Osteoblast (primary cell): ENCODE data around the gene SPRYD4. TPM values are rescaled to one million over a fixed set of nuclear protein-coding genes. Genes with fewer than 3 reads are reported as not detected.

ENCODE experiments used
- DNase-seq: peaks from one replicate; pipeline ENCODE4 v3.0.0; 2011; ENCODE audit warnings: low spot score, mixed read lengths; ENCODE audit not compliant: insufficient read length; ENCODE audit errors: missing footprints
- H2AFZ ChIP-seq: 2 replicates; pipeline ENCODE4 v1.6.0; 2011; ENCODE audit warnings: mild to moderate bottlenecking, low read length
- H3K27ac ChIP-seq: 2 replicates; pipeline ENCODE4 v1.5.1; 2011; ENCODE audit warnings: mild to moderate bottlenecking, low read depth, low read length, moderate library complexity
- H3K27me3 ChIP-seq: 2 replicates; pipeline ENCODE4 v1.6.0; 2012; ENCODE audit warnings: mild to moderate bottlenecking, control low read depth, inconsistent platforms, low read length, moderate library complexity; ENCODE audit not compliant: insufficient read depth
- H3K36me3 ChIP-seq: 2 replicates; pipeline ENCODE4 v1.5.1; 2011; ENCODE audit warnings: mild to moderate bottlenecking, low read length, control low read depth, moderate library complexity; ENCODE audit not compliant: insufficient read depth
- H3K4me1 ChIP-seq: 2 replicates; pipeline ENCODE4 v1.5.1; 2011; ENCODE audit warnings: mild to moderate bottlenecking, low read length, control low read depth, moderate library complexity; ENCODE audit not compliant: insufficient read depth
- H3K4me2 ChIP-seq: 2 replicates; pipeline ENCODE4 v1.6.0; 2011; ENCODE audit warnings: mild to moderate bottlenecking, low read length; ENCODE audit not compliant: insufficient read depth
- H3K4me3 ChIP-seq: fragments of 200-600 bp; sonication (generic); 3 replicates; pipeline ENCODE4 v1.5.1; 2012; ENCODE audit warnings: mild to moderate bottlenecking, low read length, inconsistent platforms; ENCODE audit not compliant: insufficient read depth
- H3K79me2 ChIP-seq: 2 replicates; pipeline ENCODE4 v1.6.0; 2012; ENCODE audit warnings: mild to moderate bottlenecking, low read length, control low read depth, inconsistent platforms; ENCODE audit not compliant: insufficient read depth
- H3K9me3 ChIP-seq: 2 replicates; pipeline ENCODE4 v1.5.1; 2011; ENCODE audit warnings: low read depth, low read length, control low read depth
- H4K20me1 ChIP-seq: 2 replicates; pipeline ENCODE4 v1.6.0; 2012; ENCODE audit warnings: mild to moderate bottlenecking, low read length, control low read depth; ENCODE audit not compliant: insufficient read depth
- total RNA-seq: library from RNA; depleted of rRNA; stranded (reverse); fragments of >200 nt; gene quantifications from 2 replicates; pipeline ENCODE4 v1.2.3, GENCODE V29; 2012
- TF ChIP-seq, protein P1 (sequence below): IDR thresholded peaks from 2 replicates; pipeline ENCODE4 v1.5.1; 2011; ENCODE audit warnings: mild to moderate bottlenecking, low read depth, low read length, moderate library complexity; ENCODE audit errors: extremely low read depth

Gene SPRYD4
- total RNA-seq, 1 donor, result 2.5 TPM

- TF ChIP-seq, protein P1, sequence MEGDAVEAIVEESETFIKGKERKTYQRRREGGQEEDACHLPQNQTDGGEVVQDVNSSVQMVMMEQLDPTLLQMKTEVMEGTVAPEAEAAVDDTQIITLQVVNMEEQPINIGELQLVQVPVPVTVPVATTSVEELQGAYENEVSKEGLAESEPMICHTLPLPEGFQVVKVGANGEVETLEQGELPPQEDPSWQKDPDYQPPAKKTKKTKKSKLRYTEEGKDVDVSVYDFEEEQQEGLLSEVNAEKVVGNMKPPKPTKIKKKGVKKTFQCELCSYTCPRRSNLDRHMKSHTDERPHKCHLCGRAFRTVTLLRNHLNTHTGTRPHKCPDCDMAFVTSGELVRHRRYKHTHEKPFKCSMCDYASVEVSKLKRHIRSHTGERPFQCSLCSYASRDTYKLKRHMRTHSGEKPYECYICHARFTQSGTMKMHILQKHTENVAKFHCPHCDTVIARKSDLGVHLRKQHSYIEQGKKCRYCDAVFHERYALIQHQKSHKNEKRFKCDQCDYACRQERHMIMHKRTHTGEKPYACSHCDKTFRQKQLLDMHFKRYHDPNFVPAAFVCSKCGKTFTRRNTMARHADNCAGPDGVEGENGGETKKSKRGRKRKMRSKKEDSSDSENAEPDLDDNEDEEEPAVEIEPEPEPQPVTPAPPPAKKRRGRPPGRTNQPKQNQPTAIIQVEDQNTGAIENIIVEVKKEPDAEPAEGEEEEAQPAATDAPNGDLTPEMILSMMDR, result no peak
Observed at GRCh38 chr12:56520506-56520905, 52.1 kb downstream of the SPRYD4 start.

DNA sequence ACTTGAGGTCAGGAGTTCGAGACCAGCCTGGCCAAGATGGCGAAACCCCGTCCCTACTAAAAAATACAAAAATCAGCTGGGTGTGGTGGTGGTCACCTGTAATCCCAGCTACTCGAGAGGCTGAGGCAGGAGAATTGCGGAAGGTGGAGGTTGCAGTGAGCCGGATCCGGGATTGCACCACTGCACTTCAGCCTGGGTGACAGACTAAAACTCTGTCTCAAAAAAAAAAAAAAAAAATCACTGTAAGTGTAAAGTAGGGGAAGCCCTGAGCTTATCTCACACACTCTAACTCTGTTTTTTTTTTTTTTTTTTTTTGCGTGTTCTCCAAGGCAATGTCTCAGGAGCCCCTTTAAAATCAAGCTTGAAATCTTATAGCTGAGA, 52.8 kb downstream of the SPRYD4 start:
- TF ChIP-seq, protein P1, result no peak
- no peaks in the 10 kb centered on the region for H3K9me3 ChIP-seq
- peak overlapping the region; percentile 82 for H3K27ac ChIP-seq
- H2AFZ ChIP-seq, result peak overlapping the region; percentile 90
- peaks cover 35% of the 10 kb centered on the region for H3K4me1 ChIP-seq
- H3K4me3 ChIP-seq, result peak overlapping the region; percentile 90
- H3K4me2 ChIP-seq, result peak overlapping the region; percentile 83
- DNase-seq, result no peak
- H3K79me2 ChIP-seq, result peaks cover 42% of the 10 kb centered on the region
- H3K36me3 ChIP-seq, result no peaks in the 10 kb centered on the region
- no peaks in the 10 kb centered on the region for H3K27me3 ChIP-seq
- H4K20me1 ChIP-seq, result no peaks in the 10 kb centered on the region

More at GRCh38 chr12:56520506-56520905, 52.1 kb downstream of the SPRYD4 start:
- Histone ChIP-seq H3K4me2 (peak overlapping the region; percentile 83), H3K27ac (peak overlapping the region; percentile 82), H2AFZ (peak overlapping the region; percentile 16), H3K27me3 (no peaks in the 10 kb centered on the region), H3K4me1 (peaks cover 35% of the 10 kb centered on the region), H3K9me3 (no peaks in the 10 kb centered on the region), H3K36me3 (no peaks in the 10 kb centered on the region), H3K4me3 (no peak overlapping the region), H3K79me2 (peaks cover 37% of the 10 kb centered on the region), H4K20me1 (no peaks in the 10 kb centered on the region)
- DNase-seq, result no peak

DNA sequence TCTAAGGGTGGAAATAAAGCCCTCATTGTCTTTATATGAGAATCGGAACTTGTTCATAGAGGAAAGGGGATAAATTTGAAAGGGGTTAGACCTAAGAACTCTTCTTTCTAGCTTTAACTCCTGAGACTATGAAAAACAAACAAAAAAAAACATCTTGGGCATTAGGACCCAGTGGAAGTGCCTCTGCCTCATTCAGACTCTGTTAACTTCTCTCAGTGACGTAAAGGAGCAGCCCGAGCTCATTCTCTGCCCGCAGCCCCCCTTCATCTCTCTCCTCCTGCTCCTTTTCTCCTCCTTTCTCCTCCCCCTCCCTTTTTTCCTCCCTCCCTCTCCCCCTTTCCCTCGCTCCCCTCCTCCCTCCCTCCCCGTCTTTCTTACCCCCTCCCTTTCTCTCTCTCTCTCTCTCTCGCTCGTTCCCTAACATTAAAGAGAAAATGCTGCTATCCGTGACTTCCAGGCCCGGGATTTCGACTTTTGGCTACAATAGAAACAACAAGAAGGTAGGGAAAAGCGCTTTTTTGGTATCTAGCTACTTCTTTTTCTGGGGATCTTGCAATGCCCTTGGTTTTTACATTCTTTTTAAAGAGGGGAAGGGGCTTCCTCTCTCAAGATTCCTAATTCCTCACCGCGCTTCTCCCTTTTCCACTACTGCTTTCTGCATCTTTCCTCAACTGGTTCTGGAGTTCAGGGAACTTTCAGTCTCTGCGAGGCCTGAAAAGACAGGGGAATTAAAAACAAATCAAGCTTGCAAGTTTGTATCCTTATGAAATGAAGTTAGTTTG, 53.4 kb downstream of the SPRYD4 start, which contains the start of gene RBMS2:
Gene RBMS2, plus strand, starts transcription at position 231 of the 782 bp plus-strand sequence. Its CDS starts 204 bp downstream, at position 435.
- peaks cover 41% of the 10 kb centered on the region for H3K4me1 ChIP-seq
- no peaks in the 10 kb centered on the region for H3K27me3 ChIP-seq
- DNase-seq, result peak; percentile 66
- TF ChIP-seq, protein P1, result no peak
- H3K79me2 ChIP-seq, result peaks cover 48% of the 10 kb centered on the region
- H3K9me3 ChIP-seq, result no peaks in the 10 kb centered on the region
- H4K20me1 ChIP-seq, result no peaks in the 10 kb centered on the region
- peak within 1 kb of the TSS; percentile 90 for H2AFZ ChIP-seq
- H3K4me3 ChIP-seq, result peak within 1 kb of the TSS; percentile 90
- peak within 1 kb of the TSS; percentile 93 for H3K27ac ChIP-seq
- H3K4me2 ChIP-seq, result peak within 1 kb of the TSS; percentile 83
- H3K36me3 ChIP-seq, result no peaks in the 10 kb centered on the region

- peaks cover 56% of the 10 kb centered on the region for H3K79me2 ChIP-seq
- peak overlapping the region; percentile 75 for H2AFZ ChIP-seq
- H3K36me3 ChIP-seq, result no peaks in the 10 kb centered on the region
- no peaks in the 10 kb centered on the region for H4K20me1 ChIP-seq
- H3K27ac ChIP-seq, result peak overlapping the region; percentile 93
- H3K4me2 ChIP-seq, result peak overlapping the region; percentile 80
- H3K9me3 ChIP-seq, result no peaks in the 10 kb centered on the region
- DNase-seq, result peak; percentile 49
- H3K27me3 ChIP-seq, result no peaks in the 10 kb centered on the region
- H3K4me1 ChIP-seq, result peaks cover 47% of the 10 kb centered on the region
- TF ChIP-seq, protein P1, result no peak
- peak overlapping the region; percentile 90 for H3K4me3 ChIP-seq
Observed at GRCh38 chr12:56522411-56523193, 54.2 kb downstream of the SPRYD4 start.
